K562 (cell line): ENCODE data around the gene SRL. TPM values are rescaled to one million over a fixed set of nuclear protein-coding genes. Genes with fewer than 3 reads are reported as not detected.

Experiments used
- BRCA1 ChIP-seq, 2 experiments: fragments of 450-650 bp in 1 of 2; sonication (generic) in 1 of 2; formaldehyde crosslinking in 1 of 2; IDR thresholded peaks; 2 replicates each; pipeline versions ENCODE4 v1.5.0 to v1.6.1; 2017 to 2020; ENCODE audit warnings: mild to moderate bottlenecking in 1 of 2, missing genetic modification reagents in 1 of 2
- ESRRA ChIP-seq: fragments of 450-650 bp; IDR thresholded peaks from 2 replicates; pipeline ENCODE4 v1.6.1; 2014; ENCODE audit warnings: low read depth, mild to moderate bottlenecking, moderate library complexity, borderline replicate concordance
- GABPA ChIP-seq: fragments of 200-800 bp; sonication (Bioruptor generic); conservative IDR thresholded peaks from 2 replicates; pipeline ENCODE4 v1.6.1; 2016; ENCODE audit warnings: low read depth, missing genetic modification characterization, missing compliant biosample characterization
- KLF6 ChIP-seq: fragments of 250-450 bp; sonication (Bioruptor Pico); IDR thresholded peaks from 2 replicates; pipeline ENCODE4 v1.4.0; 2020; ENCODE audit warnings: mild to moderate bottlenecking, moderate library complexity, borderline replicate concordance
- MAFG ChIP-seq: fragments of 450-650 bp; conservative IDR thresholded peaks from 2 replicates; pipeline ENCODE4 v1.6.1; 2016; ENCODE audit warnings: missing genetic modification characterization, missing compliant biosample characterization
- NFE2L1 ChIP-seq: fragments of 450-650 bp; IDR thresholded peaks from 2 replicates; pipeline ENCODE4 v1.6.1; 2016; ENCODE audit warnings: missing genetic modification characterization, low read depth, mild to moderate bottlenecking, missing compliant biosample characterization, moderate library complexity, borderline replicate concordance
- NR4A1 ChIP-seq, 2 experiments: fragments of 250-450 bp in 1 of 2; fragments of 450-650 bp in 1 of 2; sonication (Bioruptor Pico) in 1 of 2; IDR thresholded peaks; 2 replicates each; pipeline versions ENCODE4 v1.4.0 to v1.6.1; 2016 to 2020; ENCODE audit warnings: mild to moderate bottlenecking in 2 of 2, missing compliant biosample characterization in 1 of 2, missing genetic modification characterization in 1 of 2, moderate library complexity in 1 of 2
- POLR2G ChIP-seq: fragments of 200-400 bp; formaldehyde crosslinking; IDR thresholded peaks from 2 replicates; pipeline ENCODE4 v1.6.1; 2017; ENCODE audit warnings: low read depth, mild to moderate bottlenecking, antibody characterized with exemption, low read length, moderate library complexity
- PTTG1 ChIP-seq: fragments of 450-650 bp; IDR thresholded peaks from 2 replicates; pipeline ENCODE4 v1.6.1; 2016; ENCODE audit warnings: low read depth, mild to moderate bottlenecking, missing genetic modification characterization, missing compliant biosample characterization
- RCOR1 ChIP-seq, 2 experiments: IDR thresholded peaks; 2 replicates each; pipeline ENCODE4 v1.6.1; 2012; ENCODE audit warnings: low read depth in 2 of 2, low read length in 2 of 2, borderline replicate concordance in 1 of 2, improper control_type of control experiment in 1 of 2
- XRCC3 ChIP-seq: fragments of 450-650 bp; IDR thresholded peaks from 2 replicates; pipeline ENCODE4 v1.6.1; 2017; ENCODE audit warnings: mild to moderate bottlenecking, moderate library complexity
- ZNF12 ChIP-seq: sonication (generic); formaldehyde crosslinking; IDR thresholded peaks from 2 replicates; pipeline ENCODE4 v1.4.0; 2020; ENCODE audit warnings: mild to moderate bottlenecking, missing genetic modification reagents
- ZNF124 ChIP-seq: sonication (generic); formaldehyde crosslinking; IDR thresholded peaks from 2 replicates; pipeline ENCODE4 v1.8.1; 2022; ENCODE audit warnings: missing genetic modification reagents
- ZNF41 ChIP-seq: fragments of 250-450 bp; sonication (Bioruptor Pico); conservative IDR thresholded peaks from 2 replicates; pipeline ENCODE4 v1.4.0; 2020; ENCODE audit warnings: mild to moderate bottlenecking
- ZSCAN32 ChIP-seq: fragments of 450-650 bp; formaldehyde crosslinking; IDR thresholded peaks from 2 replicates; pipeline ENCODE4 v1.4.0; 2020; ENCODE audit warnings: mild to moderate bottlenecking, moderate library complexity
- polyA plus RNA-seq, 8 experiments: library from polyadenylated mRNA; depleted of rRNA in 4 of 8; stranded (reverse) in 5 of 8; unstranded in 3 of 8; fragments of >200 nt; fragmentation: Nextera tagmentation in 2 of 8; fragmentation: Illumina TruSeq in 1 of 8; extraction: Ambion mirVana in 2 of 8; extraction: Trizol in 1 of 8; gene quantifications; 2 replicates each; pipeline versions ENCODE4 v1.2.1 to v1.2.3, GENCODE V29; 2011 to 2014; ENCODE audit warnings: inconsistent platforms in 1 of 8, missing spikeins in 1 of 8
- total RNA-seq, 7 experiments: library from RNA; depleted of rRNA in 6 of 7; stranded (reverse); fragments of >200 nt in 6 of 7; fragmentation: Illumina TruSeq in 2 of 7; extraction: Trizol in 2 of 7; gene quantifications; 2 replicates each; pipeline versions ENCODE4 v1.2.1 to v1.2.3, GENCODE V29; 2011 to 2021; ENCODE audit warnings: low replicate concordance in 1 of 7
- TF ChIP-seq, protein P1 (sequence below): fragments of 450-650 bp; formaldehyde crosslinking; IDR thresholded peaks from 2 replicates; pipeline ENCODE4 v1.4.0; 2022; ENCODE audit warnings: missing genetic modification characterization
- TF ChIP-seq, protein P2 (sequence below): fragments of 250-450 bp; sonication (Bioruptor Pico); IDR thresholded peaks from 2 replicates; pipeline ENCODE4 v1.5.0; 2021
- TF ChIP-seq, protein P3 (sequence below), 2 experiments: IDR thresholded peaks in 1 of 2; conservative IDR thresholded peaks in 1 of 2; 2 replicates each; pipeline ENCODE4 v1.6.1; 2016; ENCODE audit warnings: low read depth in 2 of 2, mild to moderate bottlenecking in 1 of 2, missing compliant biosample characterization in 1 of 2, missing genetic modification characterization in 1 of 2, moderate library complexity in 1 of 2

Gene SRL
- total and polyA plus RNA-seq, 9 of the 15 experiments (the other 6 are each of a cell fraction or from before 2014, with no cell fraction given) = 0.01 TPM; not detected in 8

DNA sequence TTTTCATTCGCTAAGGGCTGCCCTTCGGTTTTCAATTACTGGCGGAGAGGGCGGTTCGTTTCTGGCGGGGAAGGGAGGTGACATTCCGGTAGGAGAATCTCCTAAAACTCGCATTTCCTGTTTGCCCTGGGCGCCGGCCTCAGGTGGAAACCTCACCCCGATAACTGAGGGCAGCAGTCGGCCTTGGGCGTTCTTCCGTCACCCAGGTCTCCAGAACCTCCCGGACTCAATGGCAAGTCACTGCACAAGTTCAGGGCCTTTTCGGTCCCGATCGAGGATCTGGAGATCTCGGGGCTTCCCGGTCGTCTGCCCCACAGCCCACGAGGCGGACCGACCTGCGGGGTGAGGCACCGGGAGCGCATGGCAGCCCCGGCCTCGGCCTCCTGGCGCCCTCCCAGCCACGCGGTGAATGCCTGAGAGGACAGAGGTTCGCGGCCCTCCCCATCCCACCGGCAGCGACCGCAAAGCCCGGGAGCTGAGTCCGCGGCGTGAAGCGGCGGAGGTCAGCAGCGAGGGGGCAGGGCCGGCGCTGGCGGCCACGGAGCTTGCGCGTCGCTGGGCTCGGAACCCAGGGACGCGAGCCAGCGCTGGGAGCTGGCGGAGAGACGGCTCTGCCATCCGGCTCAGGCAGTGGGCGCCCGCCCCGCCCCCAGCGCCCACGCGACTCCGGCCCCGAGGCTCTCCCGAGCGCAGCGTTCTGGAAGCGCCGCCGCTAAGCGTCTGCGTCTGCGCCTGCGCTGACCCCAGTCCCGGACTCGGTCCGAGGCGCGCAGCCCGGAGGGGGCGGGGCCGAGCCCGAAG lies 58.4 kb downstream of the SRL start (continued):
- TF ChIP-seq, protein P1, sequence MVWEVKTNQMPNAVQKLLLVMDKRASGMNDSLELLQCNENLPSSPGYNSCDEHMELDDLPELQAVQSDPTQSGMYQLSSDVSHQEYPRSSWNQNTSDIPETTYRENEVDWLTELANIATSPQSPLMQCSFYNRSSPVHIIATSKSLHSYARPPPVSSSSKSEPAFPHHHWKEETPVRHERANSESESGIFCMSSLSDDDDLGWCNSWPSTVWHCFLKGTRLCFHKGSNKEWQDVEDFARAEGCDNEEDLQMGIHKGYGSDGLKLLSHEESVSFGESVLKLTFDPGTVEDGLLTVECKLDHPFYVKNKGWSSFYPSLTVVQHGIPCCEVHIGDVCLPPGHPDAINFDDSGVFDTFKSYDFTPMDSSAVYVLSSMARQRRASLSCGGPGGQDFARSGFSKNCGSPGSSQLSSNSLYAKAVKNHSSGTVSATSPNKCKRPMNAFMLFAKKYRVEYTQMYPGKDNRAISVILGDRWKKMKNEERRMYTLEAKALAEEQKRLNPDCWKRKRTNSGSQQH (CRISPR knock-in tag) = no peak
- TF ChIP-seq NR4A1 (CRISPR knock-in tag; IDR thresholded peaks at IDR 0.05) (no peak), NR4A1 (tag; IDR thresholded peaks at IDR 0.05) (0 out of 2 replicates have a peak, but pooled peaks have one; percentile 41), MAFG (tag) (no peak), ZNF41 (no peak), GABPA (peak; percentile 79), ZNF124 (no peak), ESRRA (peak; percentile 70), PTTG1 (tag) (no peak), RCOR1 (IDR thresholded peaks at IDR 0.05; ENCODE audit: borderline replicate concordance in 1 of 2, low read depth in 2 of 2, low read length in 2 of 2) (no peak; a peak in 1 of 4 replicates), BRCA1 (IDR thresholded peaks at IDR 0.05) (no peak), BRCA1 (CRISPR knock-in tag; IDR thresholded peaks at IDR 0.05) (no peak), KLF6 (CRISPR knock-in tag) (no peak), XRCC3 (no peak), ZNF12 (CRISPR knock-in tag) (no peak), POLR2G (peak; percentile 93), ZSCAN32 (CRISPR knock-in tag) (no peak), NFE2L1 (no peak)
- TF ChIP-seq, protein P2, sequence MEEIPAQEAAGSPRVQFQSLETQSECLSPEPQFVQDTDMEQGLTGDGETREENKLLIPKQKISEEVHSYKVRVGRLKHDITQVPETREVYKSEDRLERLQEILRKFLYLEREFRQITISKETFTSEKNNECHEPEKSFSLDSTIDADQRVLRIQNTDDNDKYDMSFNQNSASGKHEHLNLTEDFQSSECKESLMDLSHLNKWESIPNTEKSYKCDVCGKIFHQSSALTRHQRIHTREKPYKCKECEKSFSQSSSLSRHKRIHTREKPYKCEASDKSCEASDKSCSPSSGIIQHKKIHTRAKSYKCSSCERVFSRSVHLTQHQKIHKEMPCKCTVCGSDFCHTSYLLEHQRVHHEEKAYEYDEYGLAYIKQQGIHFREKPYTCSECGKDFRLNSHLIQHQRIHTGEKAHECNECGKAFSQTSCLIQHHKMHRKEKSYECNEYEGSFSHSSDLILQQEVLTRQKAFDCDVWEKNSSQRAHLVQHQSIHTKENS (CRISPR knock-in tag) = no peak
- TF ChIP-seq, protein P3, sequence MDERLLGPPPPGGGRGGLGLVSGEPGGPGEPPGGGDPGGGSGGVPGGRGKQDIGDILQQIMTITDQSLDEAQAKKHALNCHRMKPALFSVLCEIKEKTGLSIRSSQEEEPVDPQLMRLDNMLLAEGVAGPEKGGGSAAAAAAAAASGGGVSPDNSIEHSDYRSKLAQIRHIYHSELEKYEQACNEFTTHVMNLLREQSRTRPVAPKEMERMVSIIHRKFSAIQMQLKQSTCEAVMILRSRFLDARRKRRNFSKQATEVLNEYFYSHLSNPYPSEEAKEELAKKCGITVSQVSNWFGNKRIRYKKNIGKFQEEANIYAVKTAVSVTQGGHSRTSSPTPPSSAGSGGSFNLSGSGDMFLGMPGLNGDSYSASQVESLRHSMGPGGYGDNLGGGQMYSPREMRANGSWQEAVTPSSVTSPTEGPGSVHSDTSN (CRISPR knock-in tag; IDR thresholded peaks at IDR 0.05; ENCODE audit: low read depth) = no peak
- TF ChIP-seq, protein P3 (tag; conservative IDR thresholded peaks at IDR 0.05; ENCODE audit: low read depth) = no peak
